NCI-H510A (cell line): ENCODE results near the gene SPATS1.

ENCODE experiments used
- DNase-seq: peaks from one replicate; lab custom pipeline; 2025; lab: John Stamatoyannopoulos, UW

The SPATS1 gene

DNA sequence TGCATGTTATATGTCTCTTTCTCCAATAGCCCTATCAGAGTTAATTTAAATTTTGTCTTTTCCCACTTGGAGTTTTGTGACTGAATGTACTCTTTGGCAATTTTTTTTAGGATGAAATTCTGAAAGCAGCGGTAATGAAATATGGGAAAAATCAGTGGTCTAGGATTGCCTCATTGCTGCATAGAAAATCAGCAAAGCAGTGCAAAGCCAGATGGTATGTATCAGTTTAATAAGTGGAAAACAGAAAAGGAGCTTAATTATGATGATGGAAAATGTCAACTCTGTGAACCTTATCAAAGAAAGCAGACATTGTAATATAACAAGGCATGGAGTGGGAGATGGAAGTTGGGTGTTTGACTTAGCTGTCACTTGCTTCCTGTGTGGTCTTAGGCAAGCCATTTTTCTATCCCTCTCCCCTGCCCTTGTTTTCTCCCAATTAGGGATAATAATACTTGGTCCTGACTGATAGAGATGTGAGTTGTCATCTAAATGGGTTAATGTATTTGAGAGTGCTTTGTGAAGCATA is 47.8 kb downstream of the SPATS1 start:
- no peak for DNase-seq
